ENCODE data around the gene COX20. TPM values are rescaled to one million over a fixed set of nuclear protein-coding genes. Genes with fewer than 3 reads are reported as not detected.

Gene COX20
- total and polyA plus RNA-seq, 2 of the 13 experiments (the other 11 are each of a cell fraction or from before 2014, with no cell fraction given) = 34.4 to 95.8 TPM

DNA sequence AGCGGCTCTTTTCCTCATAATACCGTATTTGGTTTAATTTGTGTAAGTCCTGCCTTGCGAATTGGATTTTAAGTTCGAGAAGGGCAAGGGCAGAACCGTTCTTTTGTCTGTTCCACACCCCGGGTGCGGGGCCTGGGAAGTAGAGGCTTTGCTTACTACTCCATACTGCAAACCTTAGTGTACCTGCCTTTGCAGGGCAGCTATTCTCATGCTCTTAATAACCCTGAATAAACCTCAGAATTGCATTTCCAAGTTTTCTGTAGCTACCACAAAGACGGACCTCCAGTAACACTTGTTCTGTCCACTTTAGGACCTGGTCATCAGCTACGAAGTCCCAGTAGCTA, 29.5 kb downstream of the COX20 start:
- ATAC-seq (peak; percentile 46), FAIRE-seq (peak; percentile 28), DNase-seq (ENCODE audit: low spot score) (peak; percentile 49)
- peaks cover 54% of the 10 kb centered on the region for H3K4me1 ChIP-seq (ENCODE audit: insufficient read depth, low read length)
- H2AFZ ChIP-seq (ENCODE audit: low read length) = no peak overlapping the region
- peaks cover 29% of the 10 kb centered on the region for H4K20me1 ChIP-seq (ENCODE audit: insufficient read depth, low read length)
- in situ Hi-C loops (cut with HindIII; ENCODE audit: extremely low pct_ligation_motif_present, low pct_unique_long_range_greater_than_20kb) = no loop called here
- H3K27me3 ChIP-seq (ENCODE audit: control insufficient read depth in 1 of 2, insufficient read depth in 2 of 2, low read length in 2 of 2) = no peaks in the 10 kb centered on the region; a peak in 1 of 5 replicates
- peaks cover 2 to 18% of the 10 kb centered on the region in 2 experiments for H3K36me3 ChIP-seq (replicated peaks in 1 of 2; ENCODE audit: control insufficient read depth in 1 of 2, insufficient read depth in 2 of 2, low read length in 2 of 2)
- H3K9me3 ChIP-seq (ENCODE audit: low read length) = no peaks in the 10 kb centered on the region
- WGBS (ENCODE audit: low lambda C conversion rate) = 0% methylated on average over 9 of the region's 9 CpGs
- intact Hi-C loops (cut with micrococcal nuclease; ENCODE audit: unreplicated experiment) = loop anchor here (5.0 kb wide), 1 partner anchor 52 kb away; no protein-coding TSS in a partner anchor
- H3K79me2 ChIP-seq (ENCODE audit: insufficient read depth, low read length) = peaks cover 44% of the 10 kb centered on the region
- POLR2A ChIA-PET = interaction anchor here (0.6 to 8.0 kb wide), 9 partner anchors 12 to 213 kb away, joined by 3 to 163 read pairs (median 6); partner anchors contain the start of gene COX20
- TSS peak; percentile 97 for BruUV-seq (replicated peaks)
- peak overlapping the region; percentile 85 for H3K4me2 ChIP-seq (ENCODE audit: low read depth, low read length)
- TF ChIP-seq ZNF644 (CRISPR knock-in tag; IDR thresholded peaks at IDR 0.05; ENCODE audit: low read depth) (no peak), ZNF605 (CRISPR knock-in tag; IDR thresholded peaks at IDR 0.05) (peak; percentile 9), SP140L (CRISPR knock-in tag; IDR thresholded peaks at IDR 0.05; ENCODE audit: borderline replicate concordance) (no peak), NFIC (IDR thresholded peaks at IDR 0.05; ENCODE audit: low read length) (peak; percentile 29; the same call in 1 of the 2 replicates), RBM22 (optimal IDR thresholded peaks at IDR 0.05; ENCODE audit: low read length) (peak; percentile 35), ZC3H4 (CRISPR knock-in tag; IDR thresholded peaks at IDR 0.05; ENCODE audit: borderline replicate concordance) (peak; percentile 81), ZSCAN29 (CRISPR knock-in tag; conservative IDR thresholded peaks at IDR 0.05) (peak; percentile 58; the same call in 1 of the 2 replicates), ASH2L (IDR thresholded peaks at IDR 0.05; ENCODE audit: insufficient read length, low read depth, low read length) (peak; percentile 1)
- TF ChIP-seq, protein P1, sequence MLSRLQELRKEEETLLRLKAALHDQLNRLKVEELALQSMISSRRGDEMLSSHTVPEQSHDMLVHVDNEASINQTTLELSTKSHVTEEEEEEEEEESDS (CRISPR knock-in tag; IDR thresholded peaks at IDR 0.05; ENCODE audit: borderline replicate concordance) = 0 out of 2 replicates have a peak, but pooled peaks have one; percentile 17
- TF ChIP-seq, protein P2, sequence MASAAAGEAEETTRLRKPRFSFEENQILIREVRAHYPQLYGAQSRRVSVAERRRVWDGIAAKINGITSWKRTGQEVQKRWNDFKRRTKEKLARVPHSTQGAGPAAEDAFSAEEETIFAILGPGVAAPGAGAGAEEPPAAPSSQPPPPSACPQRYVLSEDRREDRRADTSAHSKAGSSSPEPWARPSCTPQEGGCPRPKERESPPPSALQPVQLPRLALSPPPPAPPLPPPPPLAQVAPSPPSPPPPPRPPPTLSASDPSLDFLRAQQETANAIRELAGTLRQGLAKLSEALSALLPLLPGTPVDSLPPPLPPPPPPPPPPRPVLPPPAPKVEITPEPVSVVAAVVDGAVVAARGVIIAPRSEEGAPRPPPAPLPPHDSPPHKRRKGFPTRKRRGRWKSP (CRISPR knock-in tag; IDR thresholded peaks at IDR 0.05) = peak; percentile 10; the same call in 1 of the 2 replicates
- CTCF ChIA-PET (ENCODE audit: low intra/inter-chr PET ratio, low total read pairs) = no interaction called here
- peak overlapping the region; percentile 100 for H3K9ac ChIP-seq (ENCODE audit: insufficient read depth, low read depth, low read length)
- peak overlapping the region; percentile 100 for H3K27ac ChIP-seq (ENCODE audit: extremely low read length, insufficient read depth, low read length)
- H3K4me3 ChIP-seq (replicated peaks in 1 of 3; ENCODE audit: insufficient read depth in 1 of 3, low read depth in 2 of 3, low read length in 3 of 3) = peak overlapping the region; percentile 62 to 100 (median 97)

Measured in HepG2 (cell line).